ENCODE data around the gene MICALL1. TPM values are rescaled to one million over a fixed set of nuclear protein-coding genes. Genes with fewer than 3 reads are reported as not detected.

The MICALL1 gene
- total and polyA plus RNA-seq, 9 of the 15 experiments (the other 6 are each of a cell fraction or from before 2014, with no cell fraction given): 0.32 to 21.5 (median 6.1) TPM

- Histone ChIP-seq H4K20me1 (replicated peaks; ENCODE audit: control insufficient read depth, insufficient read depth, low read length) (no peaks in the 10 kb centered on the region), H3K9me3 (replicated peaks; ENCODE audit: control insufficient read depth, insufficient read depth, low read depth, low read length) (no peaks in the 10 kb centered on the region), H3K36me3 (ENCODE audit: control insufficient read depth, insufficient read depth, low read length) (peaks cover 23% of the 10 kb centered on the region; the same call in 2 of the 3 replicates), H3K79me2 (ENCODE audit: control insufficient read depth, insufficient read depth, low read length) (no peaks in the 10 kb centered on the region), H3K9ac (ENCODE audit: insufficient read depth in 1 of 2, low read depth in 2 of 2, low read length in 2 of 2) (no peak overlapping the region; a peak in 1 of 4 replicates), H3K4me1 (replicated peaks in 1 of 2; ENCODE audit: control insufficient read depth in 2 of 2, insufficient read depth in 2 of 2, low read length in 2 of 2) (peaks cover 0 to 20% of the 10 kb centered on the region in 2 experiments; a peak in 2 of 5 replicates), H3K4me2 (ENCODE audit: insufficient read depth, low read length) (no peak overlapping the region), H3K27ac (ENCODE audit: extremely low read depth, low read depth, low read length) (no peak overlapping the region), H3K9me1 (ENCODE audit: control insufficient read depth, insufficient read depth, low read length) (no peaks in the 10 kb centered on the region), H3K4me3 (no peak overlapping the region), H3K27me3 (ENCODE audit: control insufficient read depth in 2 of 2, insufficient read depth in 2 of 2, low read length in 2 of 2) (no peaks in the 10 kb centered on the region), H2AFZ (ENCODE audit: low read depth, low read length) (no peak overlapping the region)
- in situ Hi-C loops (cut with MboI): no loop called here
- ATAC-seq (no peak), FAIRE-seq (no peak), DNase-seq (ENCODE audit: extremely low read depth in 1 of 4, low spot score in 3 of 4) (no peak)
- no peak for TF ChIP-seq PTBP1 (IDR thresholded peaks at IDR 0.05; ENCODE audit: low read depth, low read length)
- TF ChIP-seq ZC3H4 (CRISPR knock-in tag; IDR thresholded peaks at IDR 0.05; ENCODE audit: borderline replicate concordance): no peak
- TF ChIP-seq NFE2L1 (tag; IDR thresholded peaks at IDR 0.05; ENCODE audit: borderline replicate concordance, low read depth): no peak
- TF ChIP-seq ZNF740 (CRISPR knock-in tag; IDR thresholded peaks at IDR 0.05): no peak
- no peak for TF ChIP-seq ZNF740 (tag; IDR thresholded peaks at IDR 0.05)
- no peak for TF ChIP-seq SMC3 (conservative IDR thresholded peaks at IDR 0.05; ENCODE audit: insufficient read depth, low read depth, low read length)
- TF ChIP-seq BRCA1 (IDR thresholded peaks at IDR 0.05): no peak
- TF ChIP-seq BRCA1 (CRISPR knock-in tag; IDR thresholded peaks at IDR 0.05): no peak
- no peak for TF ChIP-seq TAF15 (IDR thresholded peaks at IDR 0.05; ENCODE audit: low read depth, low read length)
- TF ChIP-seq POLR2A (conservative IDR thresholded peaks at IDR 0.05): no peak
- TF ChIP-seq ZMIZ1 (IDR thresholded peaks at IDR 0.05; ENCODE audit: low read depth in 2 of 2, low read length in 2 of 2): no peak
- TF ChIP-seq RFX7 (CRISPR knock-in tag; IDR thresholded peaks at IDR 0.05): no peak
- no peak for TF ChIP-seq MXD1 (CRISPR knock-in tag; IDR thresholded peaks at IDR 0.05; ENCODE audit: borderline replicate concordance, poor library complexity, severe bottlenecking)
- no peak for TF ChIP-seq ELK1 (CRISPR knock-in tag; IDR thresholded peaks at IDR 0.05)
- TF ChIP-seq TARDBP (IDR thresholded peaks at IDR 0.05): no peak
- TF ChIP-seq NR2F6 (CRISPR knock-in tag; IDR thresholded peaks at IDR 0.05): no peak
- WGBS (ENCODE audit: insufficient coverage, low coverage, missing lambda C conversion rate): 93% methylated on average over 5 of the region's 5 CpGs
- POLR2A ChIA-PET: interaction anchor here (0.6 kb wide), 1 partner anchor 12 kb away, joined by 4 read pairs; no protein-coding TSS in a partner anchor
- CTCF ChIA-PET (ENCODE audit: low intra/inter-chr PET ratio): no interaction called here
- intact Hi-C loops (cut with micrococcal nuclease): no loop called here
- BruUV-seq (replicated peaks): no TSS peak
Observed at GRCh38 chr22:37927637-37927936, 21.5 kb downstream of the MICALL1 start.

All from K562 (cell line).